K562 (cell line): ENCODE measurements around the gene DUS1L. TPM values are rescaled to one million over a fixed set of nuclear protein-coding genes. Genes with fewer than 3 reads are reported as not detected.
A peak's percentile ranks its signal among the peaks of the same experiment; 100 is the strongest.

Source experiments
- BRF1 ChIP-seq: IDR thresholded peaks from 3 replicates; pipeline ENCODE4 v1.6.1; 2011; ENCODE audit warnings: borderline replicate concordance, mild to moderate bottlenecking; ENCODE audit not compliant: insufficient read length; ENCODE audit errors: extremely low read depth
- DPF2 ChIP-seq: fragments of 450-650 bp; IDR thresholded peaks from 2 replicates; pipeline ENCODE4 v1.6.1; 2016
- FUS ChIP-seq: fragments of 200-400 bp; formaldehyde crosslinking; optimal IDR thresholded peaks from 2 replicates; pipeline ENCODE3; 2017; ENCODE audit warnings: low read depth, low read length
- GATAD2B ChIP-seq: fragments of 450-650 bp; IDR thresholded peaks from 2 replicates; pipeline ENCODE4 v1.6.1; 2017; ENCODE audit warnings: mild to moderate bottlenecking, borderline replicate concordance
- HNRNPH1 ChIP-seq: fragments of 200-400 bp; formaldehyde crosslinking; optimal IDR thresholded peaks from 2 replicates; pipeline ENCODE3; 2017; ENCODE audit warnings: low read depth, mild to moderate bottlenecking, low read length, moderate library complexity
- KLF1 ChIP-seq: fragments of 450-650 bp; IDR thresholded peaks from 2 replicates; pipeline ENCODE4 v1.6.1; 2016; ENCODE audit warnings: missing genetic modification characterization, missing compliant biosample characterization
- NR1H2 ChIP-seq: sonication (generic); formaldehyde crosslinking; IDR thresholded peaks from 2 replicates; pipeline ENCODE4 v1.4.0; 2020; ENCODE audit warnings: mild to moderate bottlenecking, missing genetic modification reagents
- RAD21 ChIP-seq, 2 experiments: fragments of 250-450 bp in 1 of 2; fragments of 450-650 bp in 1 of 2; sonication (Bioruptor Pico) in 1 of 2; formaldehyde crosslinking in 1 of 2; IDR thresholded peaks in 1 of 2; conservative IDR thresholded peaks in 1 of 2; 2 replicates each; pipeline versions ENCODE4 v1.4.0 to v1.8.0; 2020 to 2022; ENCODE audit warnings: mild to moderate bottlenecking in 2 of 2, moderate library complexity in 1 of 2
- RBFOX2 ChIP-seq: fragments of 200-400 bp; formaldehyde crosslinking; IDR thresholded peaks from 2 replicates; pipeline ENCODE4 v1.6.1; 2017; ENCODE audit warnings: low read depth, mild to moderate bottlenecking, low read length, moderate library complexity
- RHOXF2B ChIP-seq: fragments of 250-450 bp; sonication (Bioruptor Pico); conservative IDR thresholded peaks from 2 replicates; pipeline ENCODE4 v1.5.1; 2021
- SMAD3 ChIP-seq: fragments of 450-650 bp; formaldehyde crosslinking; conservative IDR thresholded peaks from 2 replicates; pipeline ENCODE4 v1.4.0; 2020; ENCODE audit warnings: mild to moderate bottlenecking
- TEAD4 ChIP-seq, 2 experiments: sonication (generic) in 1 of 2; formaldehyde crosslinking in 1 of 2; IDR thresholded peaks; 2 replicates each; pipeline versions ENCODE4 v1.6.1 to v1.8.0; 2012 to 2022; ENCODE audit warnings: borderline replicate concordance in 1 of 2, inconsistent platforms in 1 of 2, low read length in 1 of 2, mild to moderate bottlenecking in 1 of 2, missing genetic modification reagents in 1 of 2
- XRCC4 ChIP-seq: IDR thresholded peaks from one replicate; pipeline ENCODE4 v1.6.1; 2011; ENCODE audit not compliant: insufficient read depth, insufficient read length; ENCODE audit errors: extremely low read depth
- ZC3H11A ChIP-seq: IDR thresholded peaks from 2 replicates; pipeline ENCODE4 v1.6.1; 2012; ENCODE audit warnings: low read depth, low read length, improper control_type of control experiment
- ZNF274 ChIP-seq: IDR thresholded peaks from 2 replicates; pipeline ENCODE4 v1.6.1; 2011; ENCODE audit warnings: low read depth, mild to moderate bottlenecking, low read length, moderate library complexity, borderline replicate concordance
- ZNF280B ChIP-seq: fragments of 250-450 bp; sonication (Bioruptor Pico); IDR thresholded peaks from 2 replicates; pipeline ENCODE4 v1.5.1; 2021; ENCODE audit warnings: mild to moderate bottlenecking
- ZNF318 ChIP-seq, 2 experiments: fragments of 450-650 bp; IDR thresholded peaks; 2 replicates each; pipeline ENCODE4 v1.6.1; 2016; ENCODE audit warnings: mild to moderate bottlenecking in 2 of 2, borderline replicate concordance in 1 of 2, low read depth in 1 of 2, moderate library complexity in 1 of 2
- ZNF507 ChIP-seq: conservative IDR thresholded peaks from 2 replicates; pipeline ENCODE4 v1.6.1; 2017; ENCODE audit warnings: missing genetic modification characterization, missing compliant biosample characterization
- polyA plus RNA-seq, 8 experiments: library from polyadenylated mRNA; depleted of rRNA in 4 of 8; stranded (reverse) in 5 of 8; unstranded in 3 of 8; fragments of >200 nt; fragmentation: Nextera tagmentation in 2 of 8; fragmentation: Illumina TruSeq in 1 of 8; extraction: Ambion mirVana in 2 of 8; extraction: Trizol in 1 of 8; gene quantifications; 2 replicates each; pipeline versions ENCODE4 v1.2.1 to v1.2.3, GENCODE V29; 2011 to 2014; ENCODE audit warnings: inconsistent platforms in 1 of 8, missing spikeins in 1 of 8
- total RNA-seq, 7 experiments: library from RNA; depleted of rRNA in 6 of 7; stranded (reverse); fragments of >200 nt in 6 of 7; fragmentation: Illumina TruSeq in 2 of 7; extraction: Trizol in 2 of 7; gene quantifications; 2 replicates each; pipeline versions ENCODE4 v1.2.1 to v1.2.3, GENCODE V29; 2011 to 2021; ENCODE audit warnings: low replicate concordance in 1 of 7

DUS1L gene
- total and polyA plus RNA-seq, 9 of the 15 experiments (the other 6 are each of a cell fraction or from before 2014, with no cell fraction given) = 7.8 to 210 (median 83.9) TPM

GRCh38 chr17:82037092-82037888, 28.3 kb downstream of the DUS1L start, which contains the start of gene DCXR (continued):
- TF ChIP-seq ZNF318 (IDR thresholded peaks at IDR 0.05; ENCODE audit: borderline replicate concordance in 1 of 2, low read depth in 1 of 2) = no peak
- TF ChIP-seq GATAD2B = peak; percentile 91; the same call in 1 of the 2 replicates
- peak; percentile 12; the same call in 1 of the 2 replicates for TF ChIP-seq NR1H2 (CRISPR knock-in tag)
- peak; percentile 99 for TF ChIP-seq RBFOX2
- TF ChIP-seq FUS = peak; percentile 81
- TF ChIP-seq RHOXF2B (CRISPR knock-in tag) = no peak
- no peak for TF ChIP-seq XRCC4
- 0 out of 2 replicates have a peak, but pooled peaks have one; percentile 6 for TF ChIP-seq TEAD4 (IDR thresholded peaks at IDR 0.05; ENCODE audit: low read length)
- TF ChIP-seq TEAD4 (CRISPR knock-in tag; IDR thresholded peaks at IDR 0.05; ENCODE audit: borderline replicate concordance) = no peak; the same call in 1 of the 2 replicates
- no peak for TF ChIP-seq SMAD3
- no peak for TF ChIP-seq ZNF507
- TF ChIP-seq ZNF274 = no peak
- peak; percentile 31 to 50 for TF ChIP-seq RAD21 (CRISPR knock-in tag; conservative IDR thresholded peaks at IDR 0.05 in 1 of 2, IDR thresholded peaks at IDR 0.05 in 1 of 2)
- no peak for TF ChIP-seq HNRNPH1
- TF ChIP-seq DPF2 = no peak
- no peak for TF ChIP-seq ZNF280B (CRISPR knock-in tag)
- TF ChIP-seq BRF1 = no peak
- TF ChIP-seq ZC3H11A = no peak
- peak; percentile 57; the same call in 1 of the 2 replicates for TF ChIP-seq KLF1
